Measurements from ENCODE around the gene MIXL1. TPM values are rescaled to one million over a fixed set of nuclear protein-coding genes. Genes with fewer than 3 reads are reported as not detected.
"Not testable (repeated sequence)": the region's sequence is repeated elsewhere in the genome, so short reads cannot be mapped to it uniquely, and the experiment has no call there.

The MIXL1 gene
- total RNA-seq, 1 donor from 2014 or later, result 0.63 TPM

GRCh38 chr1:226201029-226201593 lies 22.4 kb upstream of the MIXL1 start:
- Mint-ChIP-seq H3K4me1 (ENCODE audit: unreplicated experiment) (no peaks in the 10 kb centered on the region), H3K27me3 (no peaks in the 10 kb centered on the region), H3K27ac (no peak overlapping the region), H3K4me3 (no peak overlapping the region), H3K36me3 (no peaks in the 10 kb centered on the region), H3K9me3 (no peaks in the 10 kb centered on the region)
- no peak for DNase-seq (ENCODE audit: extremely low spot score, unreplicated experiment)
- peak; percentile 34 for TF ChIP-seq CTCF (conservative IDR thresholded peaks at IDR 0.05)

- Mint-ChIP-seq H3K27me3 (no peaks in the 10 kb centered on the region), H3K9me3 (no peaks in the 10 kb centered on the region), H3K4me1 (ENCODE audit: unreplicated experiment) (no peaks in the 10 kb centered on the region), H3K36me3 (no peaks in the 10 kb centered on the region), H3K4me3 (no peak overlapping the region), H3K27ac (no peak overlapping the region)
- no peak for DNase-seq (ENCODE audit: extremely low spot score, unreplicated experiment)
- TF ChIP-seq CTCF (conservative IDR thresholded peaks at IDR 0.05), result no peak
Measured at GRCh38 chr1:226202246-226202645, 21.2 kb upstream of the MIXL1 start.

GRCh38 chr1:226202666-226203065 lies 20.8 kb upstream of the MIXL1 start:
- H3K4me3 Mint-ChIP-seq; H3K36me3 Mint-ChIP-seq; H3K9me3 Mint-ChIP-seq; DNase-seq (ENCODE audit: extremely low spot score, unreplicated experiment); H3K27me3 Mint-ChIP-seq; H3K4me1 Mint-ChIP-seq (ENCODE audit: unreplicated experiment); H3K27ac Mint-ChIP-seq: not testable (repeated sequence)

- H3K4me3 Mint-ChIP-seq, result no peak overlapping the region
- no peaks in the 10 kb centered on the region for H3K4me1 Mint-ChIP-seq (ENCODE audit: unreplicated experiment)
- no peak overlapping the region for H3K27ac Mint-ChIP-seq
- H3K36me3 Mint-ChIP-seq, result no peaks in the 10 kb centered on the region
- no peaks in the 10 kb centered on the region for H3K27me3 Mint-ChIP-seq
- DNase-seq (ENCODE audit: extremely low spot score, unreplicated experiment), result no peak
- H3K9me3 Mint-ChIP-seq, result no peaks in the 10 kb centered on the region
- no peak for TF ChIP-seq CTCF (conservative IDR thresholded peaks at IDR 0.05)
Measured at GRCh38 chr1:226203240-226203639, 20.2 kb upstream of the MIXL1 start.

- H3K36me3 Mint-ChIP-seq, result no peaks in the 10 kb centered on the region
- H3K27me3 Mint-ChIP-seq, result no peaks in the 10 kb centered on the region
- no peak for DNase-seq (ENCODE audit: extremely low spot score, unreplicated experiment)
Measured at GRCh38 chr1:226203655-226204054, 19.8 kb upstream of the MIXL1 start.

GRCh38 chr1:226204198-226204597 lies 19.3 kb upstream of the MIXL1 start:
- DNase-seq (ENCODE audit: extremely low spot score, unreplicated experiment), result no peak
- TF ChIP-seq CTCF (conservative IDR thresholded peaks at IDR 0.05), result no peak
- H3K9me3 Mint-ChIP-seq, result no peaks in the 10 kb centered on the region
- no peaks in the 10 kb centered on the region for H3K36me3 Mint-ChIP-seq
- no peaks in the 10 kb centered on the region for H3K27me3 Mint-ChIP-seq
- no peaks in the 10 kb centered on the region for H3K4me1 Mint-ChIP-seq (ENCODE audit: unreplicated experiment)
- no peak overlapping the region for H3K27ac Mint-ChIP-seq
- no peak overlapping the region for H3K4me3 Mint-ChIP-seq

More at GRCh38 chr1:226203655-226204054, 19.8 kb upstream of the MIXL1 start:
- Mint-ChIP-seq H3K4me1 (ENCODE audit: unreplicated experiment) (no peaks in the 10 kb centered on the region), H3K9me3 (no peaks in the 10 kb centered on the region), H3K27ac (no peak overlapping the region), H3K4me3 (no peak overlapping the region)
- TF ChIP-seq CTCF (conservative IDR thresholded peaks at IDR 0.05), result no peak

Measured in type B pancreatic cell (in vitro differentiated cells).